HG03442 (cell line): ENCODE measurements around the gene OR2AG2.

Experiments
- ATAC-seq: cut with Tn5 transposase; IDR thresholded peaks from one replicate; pipeline ENCODE4 v1.9.1; 2021; ENCODE audit warnings: mild to moderate bottlenecking, moderate library complexity; ENCODE audit not compliant: unreplicated experiment

Gene OR2AG2

DNA sequence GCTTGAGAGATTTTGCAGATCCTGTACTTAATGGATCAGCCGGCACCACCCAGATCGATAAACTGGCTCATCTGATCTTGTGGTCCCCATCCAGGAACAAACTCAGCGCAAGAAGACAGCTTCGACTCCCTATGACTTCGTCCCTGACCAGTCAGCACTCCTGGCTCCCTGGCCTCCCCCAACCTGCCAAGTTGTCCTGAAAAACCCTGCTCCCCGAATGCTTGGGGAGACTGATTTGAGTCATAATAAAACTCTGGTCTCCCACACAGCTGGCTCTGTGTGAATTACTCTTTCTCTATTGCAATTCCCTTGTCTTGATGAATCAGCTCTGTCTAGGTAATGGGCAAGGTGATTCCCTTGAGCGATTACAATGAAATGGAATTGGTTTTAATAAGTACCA, 29.5 kb downstream of the OR2AG2 start:
- ATAC-seq, result no peak

DNA sequence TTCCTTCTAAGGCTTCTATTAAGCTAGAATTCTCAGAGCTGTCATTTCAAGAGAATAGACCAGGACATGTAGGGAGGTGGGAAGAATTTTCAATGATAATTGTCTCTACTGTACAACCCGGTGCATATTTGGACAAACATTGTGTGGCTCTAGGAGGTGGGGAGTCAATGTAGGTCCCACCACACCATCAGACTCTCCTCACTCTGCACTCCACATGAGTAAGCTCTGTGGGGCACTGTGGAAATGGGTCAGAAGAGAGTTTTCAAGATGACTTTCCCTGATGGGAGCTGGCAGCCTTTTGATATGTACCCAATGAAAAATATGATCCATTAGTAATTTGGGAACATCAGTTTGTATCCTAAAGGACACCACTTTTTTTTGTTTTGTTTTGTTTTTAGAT, 33.2 kb downstream of the OR2AG2 start:
- ATAC-seq, result no peak

DNA sequence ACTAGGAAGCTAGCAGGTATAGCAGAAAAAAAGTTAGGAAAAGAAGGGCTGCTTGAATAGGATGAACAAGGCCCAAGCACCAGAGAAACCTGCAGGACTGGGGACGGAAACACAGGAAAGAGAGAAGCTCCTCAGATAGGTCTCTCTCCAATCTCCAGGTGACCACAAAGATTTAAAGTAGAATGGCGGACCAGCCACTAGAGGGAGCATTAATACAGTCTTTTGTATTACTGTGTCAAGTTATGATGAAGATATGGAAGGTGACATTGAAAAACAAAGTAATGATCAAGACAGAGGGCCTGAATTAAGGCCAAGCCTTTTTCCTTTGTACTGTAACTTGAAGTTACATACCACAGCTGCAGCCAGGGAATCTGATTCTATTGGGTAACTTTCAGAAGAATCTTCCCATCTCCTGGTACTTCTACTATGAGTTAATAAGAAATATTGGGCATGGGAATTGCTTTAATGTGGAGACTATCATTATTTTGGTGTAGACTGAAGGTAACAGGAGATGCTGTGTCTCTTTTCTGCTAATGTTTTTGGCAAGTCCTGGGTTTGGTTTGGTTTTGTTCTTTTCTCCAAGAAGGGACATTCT, 33.8 kb downstream of the OR2AG2 start:
- peak; percentile 75 for ATAC-seq

- no peak for ATAC-seq
These were observed 35.2 kb downstream of the OR2AG2 start for GRCh38 chr11:6736495-6737121.

DNA sequence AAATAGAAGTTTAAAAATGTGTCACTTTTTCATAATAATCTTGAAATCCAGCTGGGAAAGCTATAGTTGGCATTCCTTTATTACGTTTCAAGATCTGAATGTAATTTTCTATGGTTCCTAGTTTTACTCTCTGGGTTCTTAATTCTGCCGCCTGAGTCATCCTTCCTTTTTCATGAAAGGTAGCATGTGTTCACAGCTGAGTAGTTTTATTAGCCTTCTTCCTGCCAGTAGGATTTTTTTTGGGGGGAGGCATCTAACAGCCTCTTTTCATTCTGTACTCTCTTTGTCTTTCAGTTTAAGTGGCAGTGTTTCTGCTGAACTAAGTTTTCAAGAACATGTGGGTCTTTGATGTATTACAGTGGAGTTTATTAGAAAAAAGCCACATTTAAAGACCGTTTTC, 36.5 kb downstream of the OR2AG2 start:
- ATAC-seq, result no peak

GRCh38 chr11:6734616-6735015, 37.2 kb downstream of the OR2AG2 start:
- no peak for ATAC-seq

DNA sequence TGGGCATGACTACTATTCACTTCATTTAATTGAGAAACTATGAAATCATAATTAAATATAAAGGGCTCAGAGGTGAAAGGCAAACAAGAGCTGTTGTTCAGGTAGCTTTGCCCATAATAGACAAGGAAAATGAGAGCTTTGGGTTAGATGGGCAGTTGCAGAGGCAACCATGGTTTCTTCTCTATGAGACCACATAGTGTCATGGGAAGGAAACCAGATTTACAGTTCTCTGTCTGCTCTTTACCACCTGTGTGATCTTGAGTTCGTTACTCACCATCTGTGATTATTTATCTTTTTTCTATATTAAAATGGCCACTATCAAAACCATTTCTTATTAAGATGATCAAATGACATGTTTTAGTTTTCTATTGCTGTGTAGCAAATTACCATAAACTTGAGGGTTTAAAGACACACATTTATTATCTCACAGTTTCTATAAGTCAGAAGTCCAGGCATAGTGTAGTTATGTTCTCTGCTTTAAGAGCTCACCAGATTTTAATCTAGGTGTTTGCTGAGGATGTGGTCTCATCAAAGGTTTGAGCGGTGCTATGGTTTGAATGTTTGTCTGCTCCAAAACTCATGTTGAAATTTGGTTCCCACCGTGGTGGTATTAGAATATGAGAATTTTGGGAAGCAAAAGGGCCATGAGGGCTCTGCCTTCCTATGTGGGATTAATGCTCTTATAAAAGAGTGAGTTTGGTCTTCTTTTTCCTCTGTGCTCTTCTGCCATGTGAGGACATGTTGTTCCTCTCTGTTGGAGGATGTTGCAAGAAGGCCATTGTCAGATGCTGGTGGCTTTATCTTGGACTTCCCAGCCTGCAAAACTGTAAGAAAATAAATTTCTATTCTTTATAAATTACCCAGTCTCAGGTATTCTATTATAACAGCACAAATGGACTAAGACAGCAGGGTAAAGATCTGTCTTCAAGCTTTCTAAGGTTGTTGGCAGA, 38.2 kb downstream of the OR2AG2 start:
- ATAC-seq, result no peak

DNA sequence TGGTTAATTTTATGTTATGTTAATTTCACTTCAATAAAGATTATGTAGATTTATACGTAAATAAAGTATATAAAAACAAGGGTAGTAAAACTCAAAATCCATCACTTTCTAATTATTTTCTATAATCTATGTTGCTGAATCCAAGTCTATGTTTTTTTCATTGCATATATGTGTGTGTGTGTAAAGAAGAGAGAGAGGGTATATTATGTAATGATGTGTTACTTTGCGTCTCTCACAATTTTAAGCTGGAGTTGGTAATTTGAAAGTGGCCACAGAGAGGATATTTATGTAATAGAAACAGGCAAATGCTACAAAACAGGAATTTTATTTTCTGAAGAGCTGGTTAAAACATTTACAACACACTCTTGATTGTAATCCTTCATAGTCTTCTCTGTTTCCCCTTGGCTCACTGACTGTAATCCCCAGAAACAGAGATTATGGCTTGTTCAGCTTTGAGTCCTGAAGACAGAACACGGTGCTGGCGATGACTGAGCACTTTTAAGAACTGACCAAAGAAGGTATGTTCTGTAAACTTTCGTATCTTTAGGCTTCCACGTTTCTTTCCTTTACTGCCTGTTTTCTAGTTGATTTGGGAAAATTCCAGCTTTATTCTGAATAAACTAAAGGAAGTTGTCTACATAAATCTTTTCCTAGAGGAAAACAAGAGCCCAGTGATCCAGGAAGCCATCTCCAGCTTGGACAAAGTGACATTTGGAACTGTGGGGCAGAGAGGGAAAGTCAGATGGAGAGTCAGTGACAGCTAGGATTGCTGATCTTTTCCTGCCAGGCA, 43.6 kb downstream of the OR2AG2 start:
- no peak for ATAC-seq

GRCh38 chr11:6725386-6725896, 46.3 kb downstream of the OR2AG2 start:
- ATAC-seq, result no peak

DNA sequence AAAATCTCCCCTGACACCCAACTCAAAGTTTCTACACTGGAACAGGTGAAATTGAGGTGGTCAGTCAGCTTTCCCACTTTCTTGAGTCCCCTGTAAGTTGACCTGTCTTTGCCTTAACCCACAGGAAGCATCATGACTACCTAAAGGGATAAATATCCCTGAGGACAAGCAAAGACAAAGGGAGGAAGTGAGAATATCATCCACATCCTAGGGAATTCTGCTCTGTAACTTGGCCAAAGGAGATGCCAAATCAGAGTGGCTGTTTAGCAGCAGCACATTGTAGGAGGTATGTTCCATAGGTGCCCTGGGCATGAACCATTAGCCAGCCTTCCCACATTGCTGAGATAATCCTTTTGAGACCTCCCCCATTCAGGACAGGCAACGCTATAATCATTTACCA, 47.8 kb downstream of the OR2AG2 start:
- no peak for ATAC-seq

GRCh38 chr11:6721343-6721742, 50.4 kb downstream of the OR2AG2 start:
- ATAC-seq, result no peak

- no peak for ATAC-seq
These were observed 52.2 kb downstream of the OR2AG2 start for GRCh38 chr11:6719576-6719975.

DNA sequence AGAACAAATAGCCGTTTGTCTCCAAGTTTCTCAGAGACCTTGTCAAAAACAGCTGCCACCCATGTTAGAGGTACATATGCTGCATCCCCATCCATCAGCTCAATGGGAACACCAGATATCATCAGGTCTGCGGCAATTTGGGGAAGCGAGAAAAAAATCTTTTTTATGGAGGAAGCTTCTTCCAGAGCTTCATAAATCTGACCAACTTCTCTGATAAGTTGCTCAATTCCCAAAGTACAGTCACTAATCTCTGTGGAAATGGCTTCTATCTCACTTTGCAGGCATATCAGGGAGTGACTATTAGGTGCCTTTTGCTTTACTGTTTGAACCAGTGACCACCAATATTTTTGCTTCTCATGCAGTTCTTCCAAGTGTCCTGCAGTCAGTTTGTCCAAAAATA, 54.4 kb downstream of the OR2AG2 start:
- no peak for ATAC-seq
